ENCODE results near the gene MRPL18. TPM values are rescaled to one million over a fixed set of nuclear protein-coding genes. Genes with fewer than 3 reads are reported as not detected.

Gene MRPL18
- polyA plus RNA-seq, 3 donors: 28.5 to 88.2 (median 74.1) TPM

DNA sequence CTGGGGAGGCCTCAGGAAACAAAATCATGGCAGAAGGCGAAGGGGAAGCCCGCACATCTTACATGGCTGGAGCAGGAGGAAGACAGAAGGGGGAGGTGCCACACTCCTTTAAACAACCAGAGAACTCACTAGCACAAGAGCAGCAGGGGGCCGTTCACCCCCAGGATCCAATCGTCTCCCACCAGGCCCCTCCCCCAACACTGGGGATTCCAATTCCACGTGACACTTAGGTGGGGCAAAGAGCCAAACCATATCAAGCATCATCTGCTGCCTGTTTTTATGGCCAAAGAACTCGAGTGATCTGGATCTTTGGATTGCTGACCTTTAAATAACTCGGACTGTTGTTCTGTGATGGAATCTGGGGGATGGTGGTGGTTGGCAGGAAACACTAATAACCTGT lies 37.8 kb downstream of the MRPL18 start:
- H3K9me3 Mint-ChIP-seq: peaks cover 0 to 7% (median 2%) of the 10 kb centered on the region in 7 donors
- Histone ChIP-seq H4K20me1 (ENCODE audit: insufficient read depth, low read length) (no peaks in the 10 kb centered on the region), H3K4me1 (ENCODE audit: control insufficient read depth in 1 of 2, insufficient read depth in 2 of 2, low read length in 2 of 2) (peaks cover 28 to 32% of the 10 kb centered on the region in 2 donors), H3K27me3 (ENCODE audit: control insufficient read depth in 2 of 2, insufficient read depth in 2 of 2, low read length in 2 of 2) (no peaks in the 10 kb centered on the region), H2AFZ (ENCODE audit: insufficient read depth, low read depth, low read length, poor library complexity, severe bottlenecking) (no peak overlapping the region), H3K79me2 (ENCODE audit: insufficient read depth, low read length) (no peaks in the 10 kb centered on the region), H3K4me2 (replicated peaks; ENCODE audit: extremely low read depth, low read length, poor library complexity, severe bottlenecking) (no peak overlapping the region), H3K27ac (ENCODE audit: low read depth in 1 of 2, low read length in 2 of 2) (no peak overlapping the region), H3K4me3 (replicated peaks in 1 of 3; ENCODE audit: low read depth in 2 of 3, low read length in 3 of 3) (no peak overlapping the region), H3K36me3 (replicated peaks in 1 of 2; ENCODE audit: control insufficient read depth in 1 of 2, insufficient read depth in 2 of 2, low read length in 2 of 2) (no peaks in the 10 kb centered on the region), H3K9ac (ENCODE audit: insufficient read depth, low read length, poor library complexity, severe bottlenecking) (no peak overlapping the region), H3K9me3 (replicated peaks in 1 of 2; ENCODE audit: control insufficient read depth in 1 of 2, insufficient read depth in 1 of 2, low read length in 2 of 2) (no peaks in the 10 kb centered on the region)
- 39% methylated on average over 2 of the region's 7 CpGs for WGBS (ENCODE audit: insufficient coverage)
- peaks cover 1 to 4% (median 4%) of the 10 kb centered on the region in 3 donors for H3K27me3 Mint-ChIP-seq (ENCODE audit: low read depth in 3 of 3)
- peak overlapping the region in 2 of 7 donors; percentile 30 to 32 for H3K27ac Mint-ChIP-seq
- H3K36me3 Mint-ChIP-seq: no peaks in the 10 kb centered on the region
- intact Hi-C loops (cut with micrococcal nuclease): no loop called here
- peaks cover 30% of the 10 kb centered on the region for H3K4me1 Mint-ChIP-seq
- no peak for DNase-seq
- TF ChIP-seq, protein P1, sequence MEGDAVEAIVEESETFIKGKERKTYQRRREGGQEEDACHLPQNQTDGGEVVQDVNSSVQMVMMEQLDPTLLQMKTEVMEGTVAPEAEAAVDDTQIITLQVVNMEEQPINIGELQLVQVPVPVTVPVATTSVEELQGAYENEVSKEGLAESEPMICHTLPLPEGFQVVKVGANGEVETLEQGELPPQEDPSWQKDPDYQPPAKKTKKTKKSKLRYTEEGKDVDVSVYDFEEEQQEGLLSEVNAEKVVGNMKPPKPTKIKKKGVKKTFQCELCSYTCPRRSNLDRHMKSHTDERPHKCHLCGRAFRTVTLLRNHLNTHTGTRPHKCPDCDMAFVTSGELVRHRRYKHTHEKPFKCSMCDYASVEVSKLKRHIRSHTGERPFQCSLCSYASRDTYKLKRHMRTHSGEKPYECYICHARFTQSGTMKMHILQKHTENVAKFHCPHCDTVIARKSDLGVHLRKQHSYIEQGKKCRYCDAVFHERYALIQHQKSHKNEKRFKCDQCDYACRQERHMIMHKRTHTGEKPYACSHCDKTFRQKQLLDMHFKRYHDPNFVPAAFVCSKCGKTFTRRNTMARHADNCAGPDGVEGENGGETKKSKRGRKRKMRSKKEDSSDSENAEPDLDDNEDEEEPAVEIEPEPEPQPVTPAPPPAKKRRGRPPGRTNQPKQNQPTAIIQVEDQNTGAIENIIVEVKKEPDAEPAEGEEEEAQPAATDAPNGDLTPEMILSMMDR (IDR thresholded peaks at IDR 0.05): no peak
- H3K4me3 Mint-ChIP-seq: no peak overlapping the region

DNA sequence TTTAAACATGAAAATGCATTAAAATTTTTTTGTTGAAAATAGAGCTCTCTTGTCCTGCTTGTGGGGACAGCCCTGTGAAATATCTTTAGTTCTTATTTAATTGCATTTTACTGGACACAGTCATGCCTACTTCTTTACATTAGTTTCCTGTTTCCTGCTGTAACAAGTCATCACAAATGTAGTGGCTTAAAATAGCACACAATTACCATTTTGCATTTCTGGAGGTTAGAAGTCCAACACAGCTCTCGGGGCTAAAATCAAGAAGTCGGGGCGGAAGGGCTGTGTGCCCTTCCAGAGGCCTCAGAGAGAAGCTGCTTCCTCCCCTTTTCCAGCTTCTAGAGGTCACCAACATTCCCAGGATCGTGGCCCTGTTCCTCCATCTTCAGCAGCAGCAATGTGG lies 39.3 kb downstream of the MRPL18 start:
- Mint-ChIP-seq H3K36me3 (no peaks in the 10 kb centered on the region), H3K4me1 (peaks cover 30% of the 10 kb centered on the region)

More for the DNA sequence above, 39.3 kb downstream of the MRPL18 start:
- H3K27ac ChIP-seq (ENCODE audit: low read depth in 1 of 2, low read length in 2 of 2): peak overlapping the region; percentile 26 to 39
- intact Hi-C loops (cut with micrococcal nuclease): no loop called here
- WGBS (ENCODE audit: insufficient coverage): 0% methylated on average over 4 of the region's 4 CpGs
- H3K9me3 Mint-ChIP-seq: peaks cover 0 to 5% (median 0%) of the 10 kb centered on the region in 7 donors
- TF ChIP-seq, protein P1 (IDR thresholded peaks at IDR 0.05): no peak
- peak; percentile 29 to 37 (median 34) for DNase-seq
- H3K27me3 ChIP-seq (ENCODE audit: control insufficient read depth in 2 of 2, insufficient read depth in 2 of 2, low read length in 2 of 2): no peaks in the 10 kb centered on the region
- H3K9ac ChIP-seq (ENCODE audit: insufficient read depth, low read length, poor library complexity, severe bottlenecking): no peak overlapping the region
- H3K27me3 Mint-ChIP-seq (ENCODE audit: low read depth in 3 of 3): peaks cover 0 to 4% (median 2%) of the 10 kb centered on the region in 3 donors
- H3K36me3 ChIP-seq (replicated peaks in 1 of 2; ENCODE audit: control insufficient read depth in 1 of 2, insufficient read depth in 2 of 2, low read length in 2 of 2): no peaks in the 10 kb centered on the region
- no peaks in the 10 kb centered on the region for H3K9me3 ChIP-seq (replicated peaks in 1 of 2; ENCODE audit: control insufficient read depth in 1 of 2, insufficient read depth in 1 of 2, low read length in 2 of 2)
- H3K79me2 ChIP-seq (ENCODE audit: insufficient read depth, low read length): no peaks in the 10 kb centered on the region
- H3K27ac Mint-ChIP-seq: peak overlapping the region; percentile 17 to 85 (median 76)
- H4K20me1 ChIP-seq (ENCODE audit: insufficient read depth, low read length): no peaks in the 10 kb centered on the region
- peaks cover 28 to 32% of the 10 kb centered on the region in 2 donors for H3K4me1 ChIP-seq (ENCODE audit: control insufficient read depth in 1 of 2, insufficient read depth in 2 of 2, low read length in 2 of 2)
- H3K4me2 ChIP-seq (replicated peaks; ENCODE audit: extremely low read depth, low read length, poor library complexity, severe bottlenecking): peak overlapping the region; percentile 45
- H3K4me3 ChIP-seq (replicated peaks in 1 of 3; ENCODE audit: low read depth in 2 of 3, low read length in 3 of 3): peak overlapping the region in 1 of 3 experiments; percentile 7
- peak overlapping the region; percentile 51 for H2AFZ ChIP-seq (ENCODE audit: insufficient read depth, low read depth, low read length, poor library complexity, severe bottlenecking)
- H3K4me3 Mint-ChIP-seq: peak overlapping the region in 1 of 2 donors; percentile 59

Data from CD14-positive monocyte (primary cell).